GM21381 (cell line): ENCODE data around the gene PEX5.
"Not testable (repeated sequence)": the region's sequence is repeated elsewhere in the genome, so short reads cannot be mapped to it uniquely, and the experiment has no call there.

Experiments used
- ATAC-seq: cut with Tn5 transposase; IDR thresholded peaks from one replicate; pipeline ENCODE4 v1.9.1; 2021; ENCODE audit warnings: mild to moderate bottlenecking, moderate library complexity; ENCODE audit not compliant: unreplicated experiment

PEX5 gene

DNA sequence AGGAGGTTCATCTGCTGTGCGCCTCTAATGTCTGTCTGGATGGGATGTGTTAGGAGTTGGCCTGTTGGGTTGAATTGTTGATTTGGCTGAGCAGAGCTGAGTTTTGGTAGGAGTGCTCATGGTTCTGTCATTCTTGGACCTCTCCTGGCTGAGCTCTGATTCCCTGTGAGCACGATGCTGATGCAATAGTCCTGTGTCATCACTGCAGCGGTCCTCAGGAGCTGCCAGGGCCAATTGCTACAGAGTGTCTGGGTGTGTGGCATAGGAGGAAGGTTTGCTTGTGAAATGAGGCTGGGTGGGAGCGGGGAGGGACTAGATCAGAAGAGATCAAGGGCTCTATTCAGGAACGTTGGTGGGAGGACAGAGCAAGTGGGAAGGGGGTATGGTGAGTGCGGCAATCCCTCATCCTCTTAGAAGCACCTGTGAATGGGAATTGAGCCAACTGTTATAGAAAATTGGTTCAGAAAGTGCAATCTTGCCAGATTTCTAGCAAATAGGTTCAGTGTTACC lies 21.2 kb downstream of the PEX5 start:
- no peak for ATAC-seq

DNA sequence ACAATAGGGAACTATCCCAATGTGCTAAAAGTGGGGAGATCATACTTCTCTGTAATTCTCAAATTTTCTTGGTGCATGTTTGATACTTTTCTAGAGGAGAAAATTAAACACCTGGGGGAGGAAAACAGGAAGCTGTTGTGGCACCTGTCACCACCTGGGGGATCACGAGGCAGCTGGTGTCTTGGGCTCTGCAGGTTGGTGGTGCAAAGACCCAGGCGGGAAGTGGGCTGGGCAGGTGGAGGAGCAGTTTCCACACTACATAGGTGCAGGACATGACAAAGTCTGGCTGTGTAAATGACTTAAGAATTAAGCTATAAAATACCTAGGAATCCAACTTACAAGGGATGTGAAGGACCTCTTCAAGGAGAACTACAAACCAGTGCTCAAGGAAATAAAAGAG lies 23.2 kb downstream of the PEX5 start:
- ATAC-seq = no peak

DNA sequence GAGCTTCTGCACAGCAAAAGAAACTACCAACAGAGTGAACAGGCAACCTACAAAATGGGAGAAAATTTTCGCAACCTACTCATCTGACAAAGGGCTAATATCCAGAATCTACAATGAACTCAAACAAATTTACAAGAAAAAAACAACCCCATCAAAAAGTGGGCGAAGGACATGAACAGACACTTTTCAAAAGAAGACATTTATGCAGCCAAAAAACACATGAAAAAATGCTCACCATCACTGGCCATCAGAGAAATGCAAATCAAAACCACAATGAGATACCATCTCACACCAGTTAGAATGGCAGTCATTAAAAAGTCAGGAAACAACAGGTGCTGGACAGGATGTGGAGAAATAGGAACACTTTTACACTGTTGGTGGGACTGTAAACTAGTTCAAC lies 24.3 kb downstream of the PEX5 start:
- ATAC-seq = not testable (repeated sequence)

DNA sequence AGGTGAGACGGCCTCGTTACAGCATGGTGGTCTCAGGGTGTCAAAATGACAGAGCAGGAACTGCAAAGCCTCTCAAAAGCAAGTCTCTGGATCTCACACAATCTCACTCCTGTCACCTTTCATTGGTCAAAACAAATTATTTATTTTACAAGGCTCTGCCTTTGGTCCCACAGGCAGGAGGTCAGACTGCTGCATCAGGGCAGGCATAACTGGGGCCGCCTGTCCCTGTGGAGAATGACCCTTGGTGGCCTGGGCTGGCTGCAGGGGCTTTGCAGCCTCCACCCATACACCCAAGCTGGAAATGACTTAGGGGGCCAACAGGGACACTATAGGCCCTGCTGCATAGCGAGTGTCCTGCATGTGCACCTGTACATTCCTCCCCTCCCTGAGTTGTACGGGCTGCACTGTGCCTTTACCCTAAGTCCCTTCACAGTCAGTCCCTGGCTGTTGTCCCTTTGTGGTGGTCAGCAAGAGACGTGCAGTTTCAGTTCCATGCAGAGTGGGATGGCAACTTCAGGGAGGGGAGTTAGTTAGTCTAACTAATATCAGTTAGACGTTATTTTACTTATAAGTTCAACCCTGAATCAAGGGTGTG lies 28.1 kb downstream of the PEX5 start:
- no peak for ATAC-seq

DNA sequence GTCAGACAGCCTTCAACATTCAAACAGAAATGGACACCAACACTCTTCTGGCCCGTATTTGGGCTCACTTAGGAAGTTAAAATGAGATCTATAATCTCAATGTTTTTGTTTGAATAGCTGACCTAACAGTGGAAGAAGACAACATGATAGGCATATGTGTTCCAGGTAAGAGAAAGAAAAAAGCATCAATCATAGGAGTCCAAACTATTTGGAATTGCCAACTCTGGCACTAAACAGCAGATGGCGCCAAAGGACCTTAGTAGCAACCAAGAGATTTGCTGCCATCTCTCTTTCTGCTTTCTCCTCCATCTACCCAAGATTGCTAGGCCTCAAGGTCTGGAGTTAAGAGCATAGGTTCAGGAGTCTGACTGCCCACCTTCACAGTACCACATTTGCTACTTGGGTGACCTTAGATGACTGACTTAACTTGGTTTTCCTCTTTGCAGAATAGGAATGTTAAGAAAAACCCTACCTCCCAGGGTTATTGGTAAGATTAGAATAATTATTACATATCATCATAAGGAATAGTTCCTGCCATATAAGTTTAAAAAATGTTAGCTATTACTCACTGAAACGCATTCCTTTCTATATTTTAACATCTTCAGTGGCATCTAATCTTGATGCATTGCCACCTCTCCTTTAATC lies 30.2 kb downstream of the PEX5 start:
- no peak for ATAC-seq

DNA sequence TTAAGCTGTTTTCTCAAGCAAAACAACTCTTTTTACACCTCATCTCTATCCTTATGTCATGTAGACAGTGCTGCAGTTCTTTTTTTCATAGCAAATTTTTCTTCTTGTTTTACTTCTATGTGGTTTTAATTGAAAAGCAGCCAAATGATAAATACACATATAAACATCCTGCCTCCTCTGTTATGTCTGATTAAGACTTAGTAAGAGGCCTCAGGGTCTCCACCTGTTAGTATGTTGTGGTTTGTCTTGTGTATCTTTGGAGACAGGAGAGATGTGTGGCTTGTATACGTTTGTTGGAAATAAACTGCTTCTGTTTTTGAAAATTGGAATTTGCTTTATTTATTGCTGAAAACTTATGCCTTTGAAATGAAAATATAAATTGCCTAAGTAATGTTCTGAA lies 32.0 kb downstream of the PEX5 start:
- ATAC-seq = no peak

DNA sequence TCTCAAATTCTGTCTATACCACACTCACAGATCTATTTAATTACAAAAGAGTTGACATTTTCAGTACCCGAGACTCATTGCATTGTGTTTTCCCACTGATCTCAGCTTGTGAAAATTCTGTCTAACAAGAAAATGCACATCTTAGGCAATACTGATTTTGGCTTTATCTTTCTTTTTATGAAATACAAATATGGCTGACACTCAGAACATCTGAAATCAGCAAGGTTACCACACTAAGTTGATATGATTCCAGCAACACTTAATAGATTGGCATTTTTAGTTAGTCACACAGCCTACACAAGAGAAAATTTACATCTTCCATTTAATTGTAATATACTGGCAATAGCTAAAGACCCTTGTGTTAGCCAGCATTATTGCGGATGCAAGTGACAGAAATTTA lies 40.3 kb downstream of the PEX5 start:
- no peak for ATAC-seq

- no peak for ATAC-seq
Observed at GRCh38 chr12:7241404-7242005, 52.0 kb downstream of the PEX5 start.

DNA sequence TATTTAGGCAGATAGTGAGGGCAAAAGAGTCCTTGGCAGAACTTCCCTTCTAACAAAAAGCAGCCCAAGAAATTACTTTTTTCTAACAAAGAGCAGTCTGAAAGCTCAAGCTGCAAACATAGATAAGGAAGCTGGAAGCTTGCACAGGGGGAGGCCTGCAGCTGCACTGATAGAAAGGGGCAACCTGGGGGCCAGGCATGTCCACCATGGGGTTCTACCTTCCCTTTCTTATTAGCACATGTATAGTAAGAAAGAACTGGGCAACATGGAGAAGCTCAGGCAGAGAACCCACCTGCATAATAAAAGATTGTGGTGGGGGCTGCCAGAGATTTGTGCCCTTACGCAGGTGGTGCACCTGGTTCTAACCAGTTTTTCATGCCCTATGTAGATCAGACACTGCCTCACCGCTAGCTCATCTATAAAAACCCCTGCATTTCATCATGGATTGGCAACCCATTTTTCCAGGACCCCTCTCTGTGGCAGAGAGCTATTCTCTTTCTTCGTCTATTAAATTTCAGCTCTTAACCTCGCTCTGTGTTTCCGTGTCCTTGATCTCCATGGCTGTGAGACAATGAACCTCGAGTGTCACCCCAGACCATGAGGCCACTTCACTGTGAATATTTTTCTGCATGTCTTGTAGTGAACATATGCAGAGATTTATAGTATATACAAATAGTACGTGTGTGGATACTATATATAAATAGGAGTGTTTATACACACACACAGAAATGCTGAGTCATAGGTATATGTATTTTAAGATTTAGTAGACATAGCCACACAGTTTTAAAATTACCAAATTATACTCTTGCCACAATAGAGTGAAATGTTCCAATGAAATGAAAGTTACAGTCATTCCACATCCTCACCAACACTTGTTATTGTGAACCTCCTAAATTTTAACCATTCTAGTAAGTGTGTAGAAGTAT lies 53.0 kb downstream of the PEX5 start:
- ATAC-seq = no peak

- ATAC-seq = not testable (repeated sequence)
Observed at GRCh38 chr12:7251328-7251996, 62.0 kb downstream of the PEX5 start.

- no peak for ATAC-seq
Observed at GRCh38 chr12:7259060-7259459, 69.6 kb downstream of the PEX5 start.
